ENCODE results near the gene PPP1R15B. TPM values are rescaled to one million over a fixed set of nuclear protein-coding genes. Genes with fewer than 3 reads are reported as not detected.
"Not testable (repeated sequence)": the region's sequence is repeated elsewhere in the genome, so short reads cannot be mapped to it uniquely, and the experiment has no call there.

The PPP1R15B gene
- total RNA-seq, 2 experiments from 2014 or later, result 72.6 to 79.2 TPM

DNA sequence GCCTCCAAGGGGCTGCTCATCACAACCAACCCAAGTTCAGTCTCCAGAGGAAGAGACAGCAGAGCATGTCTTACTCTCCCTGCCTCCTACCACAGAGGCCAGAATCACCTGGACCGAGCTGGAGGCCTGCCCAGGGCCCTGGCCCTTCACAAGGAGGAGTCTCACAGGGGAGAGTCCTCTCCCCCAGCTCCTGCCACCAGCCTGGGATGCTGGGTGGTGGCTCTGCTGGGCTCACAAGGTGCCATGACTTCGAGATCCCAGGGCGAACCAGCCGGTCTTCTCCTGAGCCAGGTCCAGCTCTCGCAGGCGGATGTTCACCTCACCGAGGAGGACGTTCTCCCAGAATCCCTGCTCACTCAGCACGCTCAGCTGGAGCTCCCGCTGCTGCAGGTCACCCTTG lies 13.0 kb upstream of the PPP1R15B start:
- no TSS peak for BruUV-seq (replicated peaks)
- H2AFZ ChIP-seq (ENCODE audit: low read length), result no peak overlapping the region
- H3K9me3 ChIP-seq (ENCODE audit: low read length), result no peaks in the 10 kb centered on the region
- no peaks in the 10 kb centered on the region for H3K79me2 ChIP-seq (ENCODE audit: insufficient read depth, low read depth, low read length)
- no peaks in the 10 kb centered on the region for H4K20me1 ChIP-seq (ENCODE audit: insufficient read depth, low read length)
- no peak for TF ChIP-seq EZH2phosphoT487 (IDR thresholded peaks at IDR 0.05; ENCODE audit: borderline replicate concordance, low read depth, low read length)
- TF ChIP-seq, protein P1, sequence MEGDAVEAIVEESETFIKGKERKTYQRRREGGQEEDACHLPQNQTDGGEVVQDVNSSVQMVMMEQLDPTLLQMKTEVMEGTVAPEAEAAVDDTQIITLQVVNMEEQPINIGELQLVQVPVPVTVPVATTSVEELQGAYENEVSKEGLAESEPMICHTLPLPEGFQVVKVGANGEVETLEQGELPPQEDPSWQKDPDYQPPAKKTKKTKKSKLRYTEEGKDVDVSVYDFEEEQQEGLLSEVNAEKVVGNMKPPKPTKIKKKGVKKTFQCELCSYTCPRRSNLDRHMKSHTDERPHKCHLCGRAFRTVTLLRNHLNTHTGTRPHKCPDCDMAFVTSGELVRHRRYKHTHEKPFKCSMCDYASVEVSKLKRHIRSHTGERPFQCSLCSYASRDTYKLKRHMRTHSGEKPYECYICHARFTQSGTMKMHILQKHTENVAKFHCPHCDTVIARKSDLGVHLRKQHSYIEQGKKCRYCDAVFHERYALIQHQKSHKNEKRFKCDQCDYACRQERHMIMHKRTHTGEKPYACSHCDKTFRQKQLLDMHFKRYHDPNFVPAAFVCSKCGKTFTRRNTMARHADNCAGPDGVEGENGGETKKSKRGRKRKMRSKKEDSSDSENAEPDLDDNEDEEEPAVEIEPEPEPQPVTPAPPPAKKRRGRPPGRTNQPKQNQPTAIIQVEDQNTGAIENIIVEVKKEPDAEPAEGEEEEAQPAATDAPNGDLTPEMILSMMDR (conservative IDR thresholded peaks at IDR 0.05; ENCODE audit: low read length), result no peak
- ChIA-PET CTCF (ENCODE audit: unreplicated experiment) (no interaction called here), POLR2A (interaction anchor here (0.6 kb wide), 1 partner anchor 90 kb away, joined by 7 read pairs; no protein-coding TSS in a partner anchor)
- no peaks in the 10 kb centered on the region for H3K4me1 ChIP-seq (ENCODE audit: insufficient read depth, low read length, poor library complexity, severe bottlenecking)
- intact Hi-C loops (cut with micrococcal nuclease; ENCODE audit: unreplicated experiment), result no loop called here
- H3K9me2 ChIP-seq (ENCODE audit: insufficient read depth, low read length), result no peaks in the 10 kb centered on the region
- peaks cover 14% of the 10 kb centered on the region for H3K36me3 ChIP-seq (ENCODE audit: insufficient read depth, low read length)
- H3K4me2 ChIP-seq (ENCODE audit: low read length), result no peak overlapping the region
- no peak for DNase-seq (ENCODE audit: low spot score)
- no peak overlapping the region for H3K4me3 ChIP-seq (ENCODE audit: low read depth, low read length, poor library complexity, severe bottlenecking)
- no peak overlapping the region for H3K27ac ChIP-seq (ENCODE audit: low read depth, low read length, poor library complexity, severe bottlenecking)

- H2AFZ ChIP-seq (ENCODE audit: low read length); BruUV-seq (replicated peaks); DNase-seq (ENCODE audit: low spot score); H4K20me1 ChIP-seq (ENCODE audit: insufficient read depth, low read length); H3K27ac ChIP-seq (ENCODE audit: low read depth, low read length, poor library complexity, severe bottlenecking); H3K4me2 ChIP-seq (ENCODE audit: low read length); intact Hi-C loops (cut with micrococcal nuclease; ENCODE audit: unreplicated experiment); H3K9me3 ChIP-seq (ENCODE audit: low read length); H3K9me2 ChIP-seq (ENCODE audit: insufficient read depth, low read length); H3K4me3 ChIP-seq (ENCODE audit: low read depth, low read length, poor library complexity, severe bottlenecking); CTCF ChIA-PET (ENCODE audit: unreplicated experiment); H3K4me1 ChIP-seq (ENCODE audit: insufficient read depth, low read length, poor library complexity, severe bottlenecking); H3K79me2 ChIP-seq (ENCODE audit: insufficient read depth, low read depth, low read length): not testable (repeated sequence)
- peaks cover 14% of the 10 kb centered on the region for H3K36me3 ChIP-seq (ENCODE audit: insufficient read depth, low read length)
- POLR2A ChIA-PET, result interaction anchor here (1.0 kb wide), 1 partner anchor 81 kb away, joined by 6 read pairs; no protein-coding TSS in a partner anchor
Measured at GRCh38 chr1:204422061-204422705, 10.6 kb upstream of the PPP1R15B start.

DNA sequence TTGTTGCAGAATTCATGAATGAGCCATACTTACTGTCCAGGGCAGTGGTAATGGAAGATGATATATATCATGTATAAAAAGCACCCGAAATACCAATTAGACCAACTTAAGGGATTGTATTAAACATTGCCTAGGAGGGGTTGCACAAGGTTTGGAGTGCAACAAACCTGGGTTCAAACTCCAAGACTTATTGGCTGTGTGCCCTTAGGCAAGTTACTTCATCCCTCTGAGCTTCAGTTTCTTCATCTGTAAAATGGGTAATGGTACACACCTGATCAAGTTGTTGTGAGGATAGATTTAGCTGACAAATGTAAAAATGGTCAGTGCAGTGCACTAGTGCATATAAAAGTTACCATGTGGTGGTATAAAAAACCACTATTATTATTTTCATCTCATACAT lies 9.8 kb upstream of the PPP1R15B start:
- H3K27ac ChIP-seq (ENCODE audit: low read depth, low read length, poor library complexity, severe bottlenecking), result no peak overlapping the region
- ChIA-PET CTCF (ENCODE audit: unreplicated experiment) (no interaction called here), POLR2A (interaction anchor here (0.5 to 0.7 kb wide), 2 partner anchors 9 to 548 kb away, joined by 3 to 4 read pairs; no protein-coding TSS in a partner anchor)
- H4K20me1 ChIP-seq (ENCODE audit: insufficient read depth, low read length), result no peaks in the 10 kb centered on the region
- H3K4me3 ChIP-seq (ENCODE audit: low read depth, low read length, poor library complexity, severe bottlenecking), result no peak overlapping the region
- no peaks in the 10 kb centered on the region for H3K9me2 ChIP-seq (ENCODE audit: insufficient read depth, low read length)
- DNase-seq (ENCODE audit: low spot score), result no peak
- no TSS peak for BruUV-seq (replicated peaks)
- no peaks in the 10 kb centered on the region for H3K9me3 ChIP-seq (ENCODE audit: low read length)
- H3K79me2 ChIP-seq (ENCODE audit: insufficient read depth, low read depth, low read length), result no peaks in the 10 kb centered on the region
- no peak overlapping the region for H3K4me2 ChIP-seq (ENCODE audit: low read length)
- TF ChIP-seq EZH2phosphoT487 (IDR thresholded peaks at IDR 0.05; ENCODE audit: borderline replicate concordance, low read depth, low read length), result no peak
- TF ChIP-seq, protein P1 (conservative IDR thresholded peaks at IDR 0.05; ENCODE audit: low read length), result no peak
- H3K4me1 ChIP-seq (ENCODE audit: insufficient read depth, low read length, poor library complexity, severe bottlenecking), result peaks cover 8% of the 10 kb centered on the region
- intact Hi-C loops (cut with micrococcal nuclease; ENCODE audit: unreplicated experiment), result no loop called here
- peaks cover 10% of the 10 kb centered on the region for H3K36me3 ChIP-seq (ENCODE audit: insufficient read depth, low read length)
- no peak overlapping the region for H2AFZ ChIP-seq (ENCODE audit: low read length)
